Mesothelial cell of epicardium (in vitro differentiated cells): ENCODE results near the gene ADAM11. TPM values are rescaled to one million over a fixed set of nuclear protein-coding genes. Genes with fewer than 3 reads are reported as not detected.
A peak's percentile ranks its signal among the peaks of the same experiment; 100 is the strongest.
"Not testable (repeated sequence)": the region's sequence is repeated elsewhere in the genome, so short reads cannot be mapped to it uniquely, and the experiment has no call there.

ENCODE experiments used
- DNase-seq, 2 experiments: peaks; one replicate each; pipeline ENCODE4 v3.0.0; 2021; ENCODE audit warnings: low spot score in 2 of 2; ENCODE audit not compliant: unreplicated experiment in 2 of 2
- H3K27ac Mint-ChIP-seq: 2 replicates; pipeline ENCODE4 v1.8.0; 2021; ENCODE audit warnings: mixed read lengths
- H3K27me3 Mint-ChIP-seq: 2 replicates; pipeline ENCODE4 v1.8.0; 2021; ENCODE audit warnings: low read depth, mixed read lengths
- H3K36me3 Mint-ChIP-seq: 2 replicates; pipeline ENCODE4 v1.8.0; 2021; ENCODE audit warnings: mixed read lengths
- H3K4me1 Mint-ChIP-seq: 2 replicates; pipeline ENCODE4 v1.8.0; 2021; ENCODE audit warnings: mixed read lengths
- H3K4me3 Mint-ChIP-seq: 2 replicates; pipeline ENCODE4 v1.8.0; 2021; ENCODE audit warnings: mild to moderate bottlenecking, moderate library complexity, mixed read lengths
- H3K9me3 Mint-ChIP-seq: 2 replicates; pipeline ENCODE4 v1.8.0; 2021; ENCODE audit warnings: mixed read lengths
- CTCF ChIP-seq: fragments of 200-600 bp; sonication (generic); IDR thresholded peaks from one replicate; pipeline ENCODE4 v1.5.0; 2021; ENCODE audit warnings: antibody characterized with exemption; ENCODE audit not compliant: unreplicated experiment
- total RNA-seq: library from RNA; stranded (reverse); gene quantifications from 3 replicates; pipeline ENCODE4 v1.2.1, GENCODE V29; 2021

Gene ADAM11, protein sequence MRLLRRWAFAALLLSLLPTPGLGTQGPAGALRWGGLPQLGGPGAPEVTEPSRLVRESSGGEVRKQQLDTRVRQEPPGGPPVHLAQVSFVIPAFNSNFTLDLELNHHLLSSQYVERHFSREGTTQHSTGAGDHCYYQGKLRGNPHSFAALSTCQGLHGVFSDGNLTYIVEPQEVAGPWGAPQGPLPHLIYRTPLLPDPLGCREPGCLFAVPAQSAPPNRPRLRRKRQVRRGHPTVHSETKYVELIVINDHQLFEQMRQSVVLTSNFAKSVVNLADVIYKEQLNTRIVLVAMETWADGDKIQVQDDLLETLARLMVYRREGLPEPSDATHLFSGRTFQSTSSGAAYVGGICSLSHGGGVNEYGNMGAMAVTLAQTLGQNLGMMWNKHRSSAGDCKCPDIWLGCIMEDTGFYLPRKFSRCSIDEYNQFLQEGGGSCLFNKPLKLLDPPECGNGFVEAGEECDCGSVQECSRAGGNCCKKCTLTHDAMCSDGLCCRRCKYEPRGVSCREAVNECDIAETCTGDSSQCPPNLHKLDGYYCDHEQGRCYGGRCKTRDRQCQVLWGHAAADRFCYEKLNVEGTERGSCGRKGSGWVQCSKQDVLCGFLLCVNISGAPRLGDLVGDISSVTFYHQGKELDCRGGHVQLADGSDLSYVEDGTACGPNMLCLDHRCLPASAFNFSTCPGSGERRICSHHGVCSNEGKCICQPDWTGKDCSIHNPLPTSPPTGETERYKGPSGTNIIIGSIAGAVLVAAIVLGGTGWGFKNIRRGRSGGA
- total RNA-seq: 8.5 to 10.1 TPM (median 9.2 TPM) in 3 replicates

GRCh38 chr17:44758414-44759085 is at the start of gene ADAM11:
Gene ADAM11, plus strand, starts transcription at chr17:44758988. Its CDS starts 212 bp downstream, at chr17:44759200.
- DNase-seq: no peak
- peaks cover 28% of the 10 kb centered on the region for H3K27me3 Mint-ChIP-seq

GRCh38 chr17:44719444-44719843 is 39.3 kb upstream of the ADAM11 start:
- H3K27me3 Mint-ChIP-seq: no peaks in the 10 kb centered on the region
- H3K36me3 Mint-ChIP-seq: peaks cover 26% of the 10 kb centered on the region
- H3K4me3 Mint-ChIP-seq: no peak overlapping the region
- H3K27ac Mint-ChIP-seq: no peak overlapping the region
- H3K9me3 Mint-ChIP-seq: peaks cover 5% of the 10 kb centered on the region
- TF ChIP-seq CTCF: no peak
- H3K4me1 Mint-ChIP-seq: no peaks in the 10 kb centered on the region
- DNase-seq: no peak

More at GRCh38 chr17:44758414-44759085, at the start of gene ADAM11:
- H3K27ac Mint-ChIP-seq: no peak within 1 kb of the TSS
- no peak for TF ChIP-seq CTCF
- H3K36me3 Mint-ChIP-seq: no peaks in the 10 kb centered on the region
- H3K4me1 Mint-ChIP-seq: no peaks in the 10 kb centered on the region
- no peaks in the 10 kb centered on the region for H3K9me3 Mint-ChIP-seq
- H3K4me3 Mint-ChIP-seq: peak within 1 kb of the TSS; percentile 59

GRCh38 chr17:44722254-44722653 is 36.5 kb upstream of the ADAM11 start:
- Mint-ChIP-seq H3K9me3 (peaks cover 5% of the 10 kb centered on the region), H3K36me3 (peaks cover 26% of the 10 kb centered on the region), H3K4me3 (no peak overlapping the region), H3K27me3 (no peaks in the 10 kb centered on the region), H3K27ac (no peak overlapping the region), H3K4me1 (no peaks in the 10 kb centered on the region)
- DNase-seq: no peak
- TF ChIP-seq CTCF: no peak

GRCh38 chr17:44726121-44726520 is 32.7 kb upstream of the ADAM11 start:
- H3K36me3 Mint-ChIP-seq: not testable (repeated sequence)

GRCh38 chr17:44733753-44734152 is 25.0 kb upstream of the ADAM11 start:
- no peak for DNase-seq
- no peaks in the 10 kb centered on the region for H3K4me1 Mint-ChIP-seq
- H3K27me3 Mint-ChIP-seq: no peaks in the 10 kb centered on the region
- H3K36me3 Mint-ChIP-seq: peaks cover 7% of the 10 kb centered on the region
- H3K4me3 Mint-ChIP-seq: no peak overlapping the region
- H3K9me3 Mint-ChIP-seq: no peaks in the 10 kb centered on the region
- no peak for TF ChIP-seq CTCF
- no peak overlapping the region for H3K27ac Mint-ChIP-seq

More at GRCh38 chr17:44726121-44726520, 32.7 kb upstream of the ADAM11 start:
- H3K9me3 Mint-ChIP-seq, DNase-seq, H3K27ac Mint-ChIP-seq, H3K27me3 Mint-ChIP-seq, H3K4me1 Mint-ChIP-seq, H3K4me3 Mint-ChIP-seq: not testable (repeated sequence)
